Measurements from ENCODE around the gene CCDC183. TPM values are rescaled to one million over a fixed set of nuclear protein-coding genes. Genes with fewer than 3 reads are reported as not detected.
"Not testable (repeated sequence)": the region's sequence is repeated elsewhere in the genome, so short reads cannot be mapped to it uniquely, and the experiment has no call there.

Gene CCDC183
- total RNA-seq, 4 donors from 2014 or later: 2.0 TPM; not detected in 2

DNA sequence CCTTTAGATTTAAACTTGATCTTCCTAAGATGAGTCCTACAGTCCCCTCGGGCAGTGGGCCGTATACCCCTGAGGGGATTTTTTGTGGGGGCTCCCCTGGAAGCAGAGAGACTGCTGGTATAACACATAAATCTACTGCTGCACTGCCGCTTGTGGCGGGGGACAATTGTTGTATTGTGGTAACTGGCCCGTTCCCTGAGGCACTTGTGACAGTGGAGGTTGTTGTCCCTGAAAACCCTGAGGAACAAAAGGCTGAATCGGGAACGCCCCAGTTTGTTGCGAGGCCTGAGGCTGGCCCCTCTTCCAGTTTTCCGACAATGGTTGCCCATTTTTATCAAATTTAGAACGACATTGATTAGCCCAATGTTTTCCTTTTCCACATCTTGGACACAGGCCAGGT is 9.7 kb upstream of the CCDC183 start:
- DNase-seq: no peak
- no peaks in the 10 kb centered on the region for H3K36me3 ChIP-seq
- H3K4me1 ChIP-seq: no peaks in the 10 kb centered on the region
- no peak overlapping the region for H3K27ac ChIP-seq
- no peaks in the 10 kb centered on the region for H3K9me3 ChIP-seq
- TF ChIP-seq, protein P1, sequence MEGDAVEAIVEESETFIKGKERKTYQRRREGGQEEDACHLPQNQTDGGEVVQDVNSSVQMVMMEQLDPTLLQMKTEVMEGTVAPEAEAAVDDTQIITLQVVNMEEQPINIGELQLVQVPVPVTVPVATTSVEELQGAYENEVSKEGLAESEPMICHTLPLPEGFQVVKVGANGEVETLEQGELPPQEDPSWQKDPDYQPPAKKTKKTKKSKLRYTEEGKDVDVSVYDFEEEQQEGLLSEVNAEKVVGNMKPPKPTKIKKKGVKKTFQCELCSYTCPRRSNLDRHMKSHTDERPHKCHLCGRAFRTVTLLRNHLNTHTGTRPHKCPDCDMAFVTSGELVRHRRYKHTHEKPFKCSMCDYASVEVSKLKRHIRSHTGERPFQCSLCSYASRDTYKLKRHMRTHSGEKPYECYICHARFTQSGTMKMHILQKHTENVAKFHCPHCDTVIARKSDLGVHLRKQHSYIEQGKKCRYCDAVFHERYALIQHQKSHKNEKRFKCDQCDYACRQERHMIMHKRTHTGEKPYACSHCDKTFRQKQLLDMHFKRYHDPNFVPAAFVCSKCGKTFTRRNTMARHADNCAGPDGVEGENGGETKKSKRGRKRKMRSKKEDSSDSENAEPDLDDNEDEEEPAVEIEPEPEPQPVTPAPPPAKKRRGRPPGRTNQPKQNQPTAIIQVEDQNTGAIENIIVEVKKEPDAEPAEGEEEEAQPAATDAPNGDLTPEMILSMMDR (IDR thresholded peaks at IDR 0.05): no peak
- TF ChIP-seq POLR2A (IDR thresholded peaks at IDR 0.05): no peak
- H3K27me3 ChIP-seq: no peaks in the 10 kb centered on the region
- intact Hi-C loops (cut with DNase I; ENCODE audit: low total_unique reads): loop anchor here (5.0 kb wide), 1 partner anchor 246 kb away; the partner anchor contains the start of gene FUT7
- H3K4me3 ChIP-seq: no peak overlapping the region

DNA sequence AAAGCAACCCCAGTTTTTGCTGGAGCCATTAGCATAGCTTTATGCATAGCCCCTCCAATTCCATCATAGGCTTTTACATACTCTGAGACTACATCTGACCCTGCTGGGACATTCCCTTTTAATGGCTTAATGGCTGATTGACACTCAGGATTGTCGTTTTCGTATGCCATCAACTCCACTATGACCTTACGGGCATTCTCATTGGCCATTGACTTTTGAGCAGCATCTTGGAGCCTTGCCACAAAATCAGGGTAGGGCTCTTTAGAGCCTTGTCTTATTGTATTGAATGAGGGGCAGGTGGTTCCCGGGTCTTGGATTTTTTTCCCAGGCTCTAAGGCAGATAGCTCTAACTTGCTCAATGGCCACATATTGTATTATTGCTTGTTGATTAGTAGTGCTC is 9.2 kb upstream of the CCDC183 start:
- DNase-seq, H3K4me1 ChIP-seq, H3K4me3 ChIP-seq, H3K27me3 ChIP-seq, H3K9me3 ChIP-seq, H3K36me3 ChIP-seq, H3K27ac ChIP-seq: not testable (repeated sequence)
- intact Hi-C loops (cut with DNase I; ENCODE audit: low total_unique reads): loop anchor here (5.0 kb wide), 1 partner anchor 245 kb away; the partner anchor contains the start of gene FUT7

DNA sequence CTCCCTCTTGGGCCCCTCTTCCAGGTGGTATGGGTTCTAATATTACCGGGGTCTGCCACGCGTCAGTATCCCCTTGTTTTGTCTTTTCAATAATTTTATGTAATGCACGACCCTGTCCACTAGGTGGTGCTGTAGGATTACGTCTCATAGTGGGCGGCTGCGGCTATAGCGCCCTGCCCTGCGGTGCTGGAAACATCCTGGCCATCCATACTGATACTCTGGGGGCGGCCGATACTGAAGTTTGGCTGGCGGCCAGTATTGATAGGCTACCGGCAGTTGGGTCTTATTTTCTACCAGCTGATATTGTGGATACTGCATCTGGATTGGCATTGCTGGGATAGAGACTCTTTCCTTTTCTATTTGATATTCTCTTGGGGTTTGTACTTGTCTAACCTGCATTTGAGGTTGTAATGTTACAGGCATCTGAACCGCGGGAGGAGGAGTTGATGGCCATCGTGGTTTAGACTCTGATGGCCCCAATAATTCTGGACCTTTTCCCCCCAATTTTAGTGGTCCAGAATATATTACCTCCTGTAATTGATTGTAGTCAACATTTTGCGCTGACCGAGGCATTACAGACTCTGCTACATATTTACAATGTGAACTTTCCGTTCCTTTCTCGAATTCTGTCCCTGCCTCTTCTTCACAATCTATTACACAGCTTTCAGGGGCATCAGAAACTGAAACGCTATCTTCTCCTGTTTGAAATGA is 8.3 kb upstream of the CCDC183 start:
- Histone ChIP-seq H3K36me3 (no peaks in the 10 kb centered on the region), H3K9me3 (no peaks in the 10 kb centered on the region), H3K4me1 (peaks cover 3 to 8% of the 10 kb centered on the region in 2 donors), H3K4me3 (no peak overlapping the region), H3K27me3 (no peaks in the 10 kb centered on the region), H3K27ac (no peak overlapping the region)
- peak; percentile 64 to 70 for DNase-seq
- TF ChIP-seq, protein P1 (IDR thresholded peaks at IDR 0.05): peak; percentile 83 to 91 (median 89)
- no peak for TF ChIP-seq POLR2A (IDR thresholded peaks at IDR 0.05)
- intact Hi-C loops (cut with DNase I; ENCODE audit: low total_unique reads): loop anchor here (5.0 kb wide), 1 partner anchor 244 kb away; the partner anchor contains the start of gene FUT7

DNA sequence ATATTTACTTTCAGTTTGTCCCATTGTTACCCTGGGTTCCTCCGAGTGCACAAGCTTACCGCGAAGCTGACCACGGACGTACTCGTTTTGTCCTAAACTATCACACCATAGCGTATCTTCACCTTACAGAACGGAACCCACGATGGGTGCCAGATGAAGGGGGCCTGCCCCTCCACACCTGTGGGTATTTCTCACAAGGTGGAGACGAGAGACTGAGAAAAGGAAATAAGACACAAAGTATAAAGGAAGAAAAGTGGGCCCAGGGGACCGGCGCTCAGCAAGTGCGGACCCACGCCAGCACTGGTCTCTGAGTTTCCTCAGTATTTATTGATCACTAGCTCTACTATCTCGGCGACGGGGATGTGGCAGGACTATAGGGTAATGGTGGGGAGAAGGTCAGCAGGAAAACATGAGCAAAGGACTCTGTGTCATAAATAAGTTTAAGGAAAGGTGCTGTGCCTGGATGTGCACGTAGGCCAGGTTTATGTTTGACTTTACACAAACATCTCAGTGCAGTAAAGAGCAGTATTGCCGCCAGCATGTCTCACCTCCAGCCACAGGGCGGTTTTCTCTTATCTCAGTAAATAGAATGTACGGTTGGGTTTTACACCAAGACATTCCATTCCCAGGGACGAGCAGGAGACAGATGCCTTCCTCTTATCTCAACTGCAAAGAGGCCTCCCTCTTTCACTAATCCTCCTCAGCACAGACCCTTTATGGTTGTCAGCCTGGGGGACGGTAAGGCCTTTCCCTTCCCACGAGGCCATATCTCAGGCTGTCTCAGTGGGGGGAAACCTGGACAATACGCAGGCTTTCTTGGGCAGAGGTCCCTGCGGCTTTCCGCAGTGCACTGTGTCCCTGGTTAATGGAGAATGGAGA is 7.3 kb upstream of the CCDC183 start:
- H3K27ac ChIP-seq, DNase-seq, H3K27me3 ChIP-seq, H3K9me3 ChIP-seq, H3K36me3 ChIP-seq, H3K4me1 ChIP-seq, H3K4me3 ChIP-seq: not testable (repeated sequence)
- intact Hi-C loops (cut with DNase I; ENCODE audit: low total_unique reads): loop anchor here (5.0 kb wide), 1 partner anchor 243 kb away; the partner anchor contains the start of gene FUT7

DNA sequence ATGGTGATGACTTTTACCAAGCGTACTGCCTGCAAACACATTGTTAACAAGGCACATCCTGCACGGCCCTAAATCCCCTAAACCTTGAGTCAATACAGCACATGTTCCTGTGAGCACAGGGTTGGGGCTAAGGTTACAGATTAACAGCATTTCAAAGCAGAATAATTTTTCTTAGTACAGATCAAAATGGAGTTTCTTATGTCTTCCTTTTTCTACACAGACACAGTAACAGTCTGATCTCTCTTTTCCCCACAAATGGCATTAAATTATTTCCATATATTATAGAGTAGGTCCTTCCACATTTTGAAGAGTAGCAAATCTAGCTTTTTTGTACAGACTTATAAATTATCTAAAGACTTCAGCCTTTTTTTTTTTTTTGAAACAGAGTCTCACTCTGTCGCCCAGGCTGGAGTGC is 6.6 kb upstream of the CCDC183 start:
- no peak for DNase-seq
- Histone ChIP-seq H3K36me3 (no peaks in the 10 kb centered on the region), H3K4me3 (no peak overlapping the region), H3K9me3 (no peaks in the 10 kb centered on the region), H3K4me1 (peaks cover 3 to 8% of the 10 kb centered on the region in 2 donors), H3K27ac (no peak overlapping the region), H3K27me3 (no peaks in the 10 kb centered on the region)
- TF ChIP-seq, protein P1 (IDR thresholded peaks at IDR 0.05): no peak
- TF ChIP-seq POLR2A (IDR thresholded peaks at IDR 0.05): no peak
- intact Hi-C loops (cut with DNase I; ENCODE audit: low total_unique reads): loop anchor here (5.0 kb wide), 1 partner anchor 243 kb away; the partner anchor contains the start of gene FUT7

Data from uterus (tissue), 4 donors.